ENCODE results near the gene POLD3.

GRCh38 chr11:74559110-74559933 lies 33.1 kb upstream of the POLD3 start:
- no peak for TF ChIP-seq CTCF (IDR thresholded peaks at IDR 0.05)
- no peak for TF ChIP-seq POLR2A (IDR thresholded peaks at IDR 0.05)
- TF ChIP-seq POLR2AphosphoS5 (IDR thresholded peaks at IDR 0.05), result no peak

Measured in breast epithelium (tissue), 3 donors.